HG03175 (cell line): ENCODE results near the gene SLC9A9.

Experiments used
- ATAC-seq: cut with Tn5 transposase; IDR thresholded peaks from one replicate; pipeline ENCODE4 v1.9.1; 2021; ENCODE audit warnings: mild to moderate bottlenecking, moderate library complexity; ENCODE audit not compliant: unreplicated experiment

The SLC9A9 gene

DNA sequence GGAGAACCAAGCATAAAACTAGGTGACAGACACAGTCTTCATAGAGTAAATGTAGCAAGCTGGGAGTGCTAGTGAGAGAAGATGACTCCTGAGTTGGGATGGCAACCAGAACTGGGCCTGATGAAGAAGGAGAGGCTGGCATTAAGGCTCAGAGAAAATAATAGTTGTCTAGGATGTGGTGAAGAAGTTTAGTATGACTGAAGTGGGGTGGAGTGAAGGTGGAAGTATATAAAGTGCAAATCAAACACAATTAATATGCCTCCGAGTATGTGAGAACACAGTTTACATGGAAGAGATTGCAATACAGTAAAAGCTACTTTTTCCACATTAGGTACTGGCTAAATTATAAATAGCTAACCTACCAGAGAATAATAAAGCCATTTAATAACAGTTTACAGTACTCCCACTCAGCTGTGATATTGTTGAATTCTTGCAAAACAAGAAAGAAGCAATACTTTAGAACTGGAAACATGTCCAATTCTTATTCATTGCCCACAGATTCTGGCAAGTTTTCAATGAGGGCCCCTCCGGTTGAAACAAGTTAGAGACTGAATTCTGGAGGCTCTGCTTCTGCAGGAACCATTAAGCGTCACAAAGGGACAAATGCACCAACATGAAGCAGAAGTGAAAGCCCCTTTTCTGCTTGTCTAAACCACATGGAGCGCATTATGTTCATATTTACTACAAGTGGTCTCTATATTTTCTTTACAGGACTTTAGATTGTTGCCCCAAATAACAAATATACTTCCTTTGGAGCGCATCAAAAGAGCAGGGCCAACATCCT is 243.7 kb downstream of the SLC9A9 start:
- ATAC-seq, result peak; percentile 62

DNA sequence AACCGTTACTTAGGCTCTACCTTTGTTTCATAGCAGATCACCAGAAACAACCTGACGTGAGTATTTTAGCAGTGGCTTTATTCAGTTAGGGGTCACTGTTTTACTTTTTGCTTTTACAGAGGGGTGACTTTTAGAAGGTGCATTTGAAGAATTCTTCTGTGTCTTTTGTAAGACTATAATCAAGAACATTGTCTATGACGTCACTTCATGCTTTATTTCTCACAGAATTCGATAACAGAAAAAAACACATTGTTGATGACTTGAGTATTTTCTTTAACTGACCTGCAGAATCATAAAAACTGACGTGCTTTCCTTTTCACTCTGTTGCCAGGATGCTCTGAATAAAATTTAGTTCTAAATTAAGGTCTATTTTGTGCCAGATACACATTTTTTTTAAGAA is 244.5 kb downstream of the SLC9A9 start:
- no peak for ATAC-seq

DNA sequence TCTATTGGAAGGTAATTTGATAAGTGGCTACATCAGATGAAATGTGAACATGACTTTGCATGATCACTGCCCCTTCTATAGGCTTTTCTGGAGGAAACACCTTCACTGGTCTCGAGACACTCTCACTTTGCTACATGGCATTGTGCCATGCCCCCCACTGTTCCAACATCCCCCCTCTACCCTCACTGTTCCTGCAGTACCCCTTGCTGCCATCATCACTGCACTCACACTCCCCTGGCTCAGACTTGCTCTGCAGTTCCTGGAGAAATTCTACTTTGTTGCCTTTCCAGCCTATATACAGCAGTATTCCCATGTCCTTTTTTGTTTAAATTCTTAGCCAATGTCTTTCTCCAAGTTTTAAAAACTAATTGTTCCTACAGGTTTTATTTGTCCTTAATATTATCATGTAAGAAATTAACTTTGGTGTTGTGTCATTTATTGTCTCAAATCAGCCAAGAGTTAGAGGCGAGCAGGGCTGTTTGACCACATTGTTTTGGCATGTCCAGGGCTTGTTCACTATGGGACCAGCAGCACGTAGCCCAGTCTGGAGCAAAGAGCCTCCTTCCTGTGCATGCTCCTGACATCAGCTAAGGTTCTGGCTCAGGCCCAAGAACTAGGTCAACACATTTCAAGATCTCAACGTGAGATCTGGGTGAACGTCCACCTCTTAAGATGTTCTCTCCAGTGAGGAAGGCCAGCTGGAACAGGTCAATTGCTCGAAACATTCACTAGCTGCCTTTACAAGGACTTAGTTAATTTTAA is 246.4 kb downstream of the SLC9A9 start:
- no peak for ATAC-seq

DNA sequence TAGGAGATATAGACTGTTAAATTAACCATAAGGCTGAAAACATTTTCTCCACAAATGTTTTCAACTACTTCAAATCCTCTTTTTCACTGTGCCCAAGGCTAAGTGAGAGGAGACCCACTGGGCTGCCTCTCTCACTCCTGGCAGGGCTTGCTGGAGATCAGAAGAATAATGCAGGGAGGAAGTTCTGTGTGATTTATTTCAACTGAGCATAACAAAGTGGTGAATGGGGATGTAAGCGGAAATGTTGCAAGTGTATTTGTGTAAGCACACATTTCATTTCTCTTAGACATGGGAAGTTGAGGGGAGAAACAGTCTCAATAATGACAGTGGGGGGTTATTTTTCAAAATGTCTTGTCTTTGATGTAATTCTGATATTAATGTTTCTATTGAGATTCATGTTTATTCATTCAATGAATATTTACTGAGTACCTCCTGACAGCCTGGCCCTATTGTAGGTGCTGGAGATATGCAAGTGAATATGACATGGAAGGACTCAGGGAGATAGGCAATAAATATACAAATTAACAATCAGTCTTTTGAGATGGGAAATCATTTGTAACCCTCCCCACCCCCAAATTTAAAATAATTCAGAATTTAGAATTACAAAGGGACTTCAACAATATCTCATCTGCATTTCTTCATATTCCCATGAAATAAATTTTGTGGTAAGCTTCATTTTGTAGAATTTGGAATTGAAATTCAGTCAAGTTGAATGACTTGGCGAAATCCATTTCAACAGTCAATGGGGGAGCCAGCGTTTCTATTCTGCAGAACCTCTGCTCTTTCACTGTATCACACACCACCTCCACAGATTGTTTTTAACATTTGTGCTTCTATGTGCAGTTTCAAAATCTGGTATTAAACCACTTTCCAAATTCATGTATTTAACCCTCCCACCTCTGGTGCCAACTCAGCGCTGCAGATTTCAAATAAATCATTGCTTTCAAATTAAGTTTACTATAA is 247.2 kb downstream of the SLC9A9 start:
- no peak for ATAC-seq

- no peak for ATAC-seq
Measured at GRCh38 chr3:143597774-143598652, 250.3 kb downstream of the SLC9A9 start.

- ATAC-seq, result no peak
Measured at GRCh38 chr3:143596957-143597642, 251.2 kb downstream of the SLC9A9 start.

- ATAC-seq, result peak; percentile 92
Measured at GRCh38 chr3:143595456-143596077, 252.7 kb downstream of the SLC9A9 start.

GRCh38 chr3:143594206-143594605 is 254.1 kb downstream of the SLC9A9 start:
- ATAC-seq, result no peak

GRCh38 chr3:143590660-143591059 is 257.6 kb downstream of the SLC9A9 start:
- no peak for ATAC-seq

DNA sequence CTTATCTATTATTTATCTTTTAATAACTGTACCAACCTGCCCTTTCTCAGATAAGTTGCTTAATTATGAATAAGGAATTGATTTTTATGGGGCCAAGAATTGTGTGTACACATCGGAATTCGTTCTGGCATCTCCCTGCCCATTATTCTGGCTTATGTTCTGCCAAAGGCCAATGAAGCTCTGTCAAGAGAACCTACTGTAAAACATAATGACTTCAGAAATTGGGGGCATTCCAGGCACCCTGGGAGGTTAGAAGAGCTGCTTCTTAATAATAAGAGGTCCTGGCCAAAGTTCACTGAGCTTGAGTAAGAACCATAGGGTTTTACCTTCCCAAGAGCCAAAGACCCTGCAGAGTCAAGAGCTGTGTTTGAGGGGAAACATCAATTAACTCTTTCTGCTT is 261.7 kb downstream of the SLC9A9 start:
- no peak for ATAC-seq

DNA sequence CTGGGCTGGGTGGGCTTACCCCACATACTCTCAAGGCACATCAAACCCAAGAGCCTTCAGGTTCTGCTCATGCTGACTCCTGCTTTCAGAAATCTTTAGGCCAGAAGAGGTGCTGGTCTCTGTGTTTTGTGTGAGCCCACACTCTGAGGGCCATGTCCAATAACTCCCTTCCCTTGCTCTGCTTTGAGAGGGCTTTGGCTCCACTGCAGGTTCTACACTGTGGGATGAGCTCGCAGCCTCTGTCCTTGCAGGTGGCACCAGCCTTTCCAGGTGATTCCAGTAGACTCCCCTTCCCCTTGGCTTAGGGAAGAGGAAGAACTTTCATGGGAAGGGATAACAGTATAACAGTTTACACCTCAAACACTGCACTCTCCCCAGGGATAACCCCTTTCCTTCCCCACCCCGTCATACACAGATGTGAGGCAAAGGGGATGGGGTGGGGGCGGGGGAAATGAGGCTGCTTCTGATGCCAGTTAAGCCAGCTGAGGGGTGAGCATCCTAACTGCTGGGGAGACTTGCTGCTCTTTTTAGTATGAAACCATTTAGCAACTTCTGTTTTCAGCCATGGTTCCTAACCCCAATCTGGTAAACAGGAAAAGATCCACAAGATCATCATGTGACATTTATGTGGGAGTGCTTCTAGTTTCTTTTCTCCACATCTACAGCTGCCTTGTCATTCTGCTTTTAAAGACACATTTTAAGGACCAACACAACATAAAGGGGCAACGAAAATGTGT is 262.4 kb downstream of the SLC9A9 start:
- no peak for ATAC-seq

DNA sequence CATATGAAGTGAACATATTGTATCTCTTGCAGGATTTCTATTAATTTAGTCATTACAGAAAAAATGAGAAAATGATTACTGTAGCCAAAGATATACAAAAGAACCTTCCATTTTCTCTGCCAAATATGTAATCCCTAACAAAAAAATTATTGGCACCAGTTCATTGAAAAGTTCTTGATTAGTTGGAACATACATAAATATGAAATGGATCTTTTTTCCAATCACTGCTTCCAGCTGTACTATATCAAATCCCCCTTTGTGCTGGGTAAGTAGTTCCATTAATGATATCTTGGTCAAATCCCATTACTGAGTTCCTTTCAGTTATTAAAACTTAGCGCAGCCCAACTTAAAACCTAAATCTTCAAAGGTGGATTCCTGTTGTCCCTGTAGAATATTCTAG is 263.8 kb downstream of the SLC9A9 start:
- ATAC-seq, result no peak

DNA sequence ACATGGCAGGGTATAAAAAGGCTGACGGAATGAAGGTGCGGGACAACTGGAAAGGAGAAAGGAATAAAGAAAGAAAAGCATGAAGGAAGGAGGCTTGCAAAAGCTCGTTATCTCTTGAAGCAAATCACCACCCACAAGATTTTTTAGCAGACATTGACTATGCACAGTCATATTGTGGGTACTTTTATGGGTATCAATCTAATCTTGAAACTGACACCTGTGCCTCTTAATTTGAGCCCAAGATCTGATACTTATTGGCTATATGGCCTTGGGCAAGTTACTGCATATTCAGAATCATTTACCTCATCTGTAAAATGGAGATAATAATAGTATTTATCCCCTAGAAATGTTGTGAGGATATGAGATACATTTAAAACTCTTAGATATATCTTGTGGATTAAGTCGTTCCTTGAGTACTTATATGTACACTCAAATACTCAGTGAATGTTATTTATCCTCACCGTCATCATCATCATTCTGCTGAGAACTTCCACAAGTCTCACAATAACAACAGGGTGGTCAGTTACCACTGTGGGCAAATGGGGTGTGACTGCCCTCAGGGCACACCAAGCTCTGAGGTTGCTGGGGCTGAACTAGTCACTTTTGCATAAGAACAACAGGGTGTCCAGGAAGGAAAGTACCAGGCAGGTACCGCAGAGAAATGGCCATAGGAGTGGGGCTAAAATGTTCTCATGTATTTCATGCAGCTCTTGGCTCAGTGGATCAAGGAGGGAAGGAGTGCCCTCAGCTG is 266.1 kb downstream of the SLC9A9 start:
- no peak for ATAC-seq

DNA sequence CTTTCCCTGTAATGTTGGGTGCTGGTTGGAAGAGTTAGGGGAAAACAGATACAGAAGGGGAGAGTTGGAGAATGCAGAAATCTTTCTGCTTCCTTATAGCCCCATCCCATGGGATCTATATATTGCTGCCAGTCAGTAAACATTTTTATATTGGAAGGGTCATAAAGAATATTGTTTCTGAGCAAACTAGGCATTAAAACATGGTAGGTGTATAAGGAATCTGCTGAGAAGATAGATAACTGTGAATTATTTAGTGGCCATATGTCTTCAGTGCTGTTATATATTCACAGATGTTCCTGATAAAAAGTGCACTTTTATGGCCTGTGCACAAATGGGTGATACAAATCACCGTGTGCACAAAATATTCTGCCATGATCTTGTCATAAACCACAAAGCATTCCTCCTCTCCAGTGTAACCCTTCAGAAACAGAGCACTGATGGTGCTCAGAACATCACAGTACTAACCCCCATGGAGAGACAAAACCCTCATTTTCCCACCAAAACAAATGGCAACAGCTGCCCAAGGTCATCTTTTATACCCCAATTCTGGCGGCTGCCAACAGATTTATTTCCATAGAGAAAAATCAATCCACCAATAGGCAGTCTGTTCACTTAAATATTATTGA is 269.3 kb downstream of the SLC9A9 start:
- no peak for ATAC-seq

DNA sequence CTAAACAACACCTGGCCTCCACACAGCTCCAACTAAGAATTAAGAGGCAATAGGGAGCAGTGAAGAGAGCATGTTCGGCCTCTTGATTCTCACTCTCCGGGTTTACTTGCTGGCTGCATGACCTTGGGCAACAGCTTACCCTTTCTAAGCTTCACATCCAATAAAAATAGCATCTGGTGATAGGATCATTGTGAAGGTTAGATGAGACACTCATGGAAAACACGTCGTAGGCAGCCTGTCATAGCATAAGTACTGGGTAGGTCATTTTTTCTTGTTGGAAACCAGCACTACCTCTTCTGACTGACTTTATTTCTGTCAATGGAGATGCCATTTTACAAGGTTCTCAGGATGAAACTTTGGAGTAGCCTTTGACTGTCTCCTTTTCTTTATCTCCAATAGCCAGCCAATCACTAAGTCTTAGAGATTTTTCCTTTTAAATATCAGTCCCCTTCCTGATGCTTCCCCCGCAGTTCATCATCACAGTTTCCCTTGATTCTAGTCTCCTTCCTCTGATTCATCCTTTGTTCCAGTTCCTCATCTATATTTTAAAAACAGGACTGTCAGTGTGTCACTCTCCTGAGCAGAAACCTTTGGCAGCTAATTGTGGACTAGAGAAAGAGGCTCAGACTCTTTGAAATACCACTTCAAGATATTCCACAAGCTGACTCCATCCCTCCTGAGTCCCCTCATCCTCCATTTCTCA is 271.5 kb downstream of the SLC9A9 start:
- no peak for ATAC-seq

DNA sequence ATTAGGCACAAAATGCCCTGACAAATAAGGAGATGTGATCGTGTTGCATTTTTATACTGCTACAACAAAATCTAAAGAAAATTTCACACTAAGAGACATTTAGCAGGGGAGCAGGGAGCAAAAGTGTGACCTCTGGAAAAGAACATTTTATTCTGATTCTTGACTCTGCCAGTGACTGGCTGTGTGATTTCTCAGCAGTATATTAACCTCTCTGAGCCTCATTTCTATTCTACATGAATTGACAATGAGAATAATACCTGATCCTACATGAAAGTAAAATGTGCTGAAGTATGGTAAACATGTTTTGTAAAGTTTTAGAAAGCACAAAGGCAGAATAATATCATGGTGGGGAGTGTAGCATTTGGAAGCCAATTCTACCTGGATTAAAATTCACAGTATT is 273.3 kb downstream of the SLC9A9 start:
- no peak for ATAC-seq
